Testis (tissue), 3 donors: ENCODE data around the gene TSEN54. TPM values are rescaled to one million over a fixed set of nuclear protein-coding genes. Genes with fewer than 3 reads are reported as not detected.

Experiments used
- DNase-seq: peaks from one replicate; pipeline ENCODE4 v3.0.0-alpha.2; 2019
- H3K27ac ChIP-seq, 2 donors: fragments of 200-600 bp; sonication (generic); one replicate each; pipeline ENCODE4 v1.5.1; 2019
- H3K27me3 ChIP-seq: fragments of 200-600 bp; sonication (generic); one replicate; pipeline ENCODE4 v1.5.1; 2019
- H3K36me3 ChIP-seq: fragments of 200-600 bp; sonication (generic); one replicate; pipeline ENCODE4 v1.5.1; 2017; ENCODE audit warnings: low read depth; ENCODE audit errors: missing control alignments
- H3K4me1 ChIP-seq: fragments of 200-600 bp; sonication (generic); one replicate; pipeline ENCODE4 v1.5.1; 2019
- H3K4me3 ChIP-seq, 2 donors: fragments of 200-600 bp; sonication (generic); one replicate each; pipeline ENCODE4 v1.5.1; 2017 to 2019
- H3K9me3 ChIP-seq: fragments of 200-600 bp; sonication (generic); one replicate; pipeline ENCODE4 v1.5.1; 2017
- CTCF ChIP-seq, 3 experiments: fragments of 450-650 bp in 2 of 3; fragments of 200-600 bp in 1 of 3; sonication (generic) in 1 of 3; IDR thresholded peaks; one replicate each; pipeline ENCODE4 v1.5.1; 2016 to 2019; ENCODE audit warnings: antibody characterized with exemption in 3 of 3, mild to moderate bottlenecking in 2 of 3, moderate library complexity in 1 of 3
- POLR2A ChIP-seq: fragments of 450-650 bp; IDR thresholded peaks from one replicate; pipeline ENCODE4 v1.6.1; 2017; ENCODE audit warnings: antibody characterized with exemption, mild to moderate bottlenecking, moderate library complexity
- WGBS, 2 donors: methylation state at CpG; one replicate each; pipeline ENCODE4 v1.1.5; 2018; 5-methylcytosine and 5-hydroxymethylcytosine counted together
- intact Hi-C: fragments of 100-400 bp; cut with DNase I; formaldehyde crosslinking; loops from one replicate; pipeline ENCODE4 v1.15.1; 2023; ENCODE audit warnings: low total_unique reads
- polyA plus RNA-seq: library from polyadenylated mRNA; stranded (reverse); fragments of 350-450 nt; fragmentation: Illumina TruSeq; extraction: RNeasy Lipid Tissue Mini Kit (QIAGEN cat#74804); gene quantifications from one replicate; pipeline ENCODE4 v1.2.3, GENCODE V29; 2014; ENCODE audit warnings: low read depth, low replicate concordance; ENCODE audit not compliant: insufficient read depth
- total RNA-seq, 2 donors: library from RNA; depleted of rRNA; stranded (reverse); fragments of >200 nt; gene quantifications; one replicate each; pipeline ENCODE4 v1.2.3, GENCODE V29; 2016

Gene TSEN54
- total and polyA plus RNA-seq, 3 donors from 2014 or later = 28.3 to 46.6 (median 45.7) TPM

- Histone ChIP-seq H3K4me3 (no peak overlapping the region), H3K36me3 (no peaks in the 10 kb centered on the region), H3K4me1 (peaks cover 45% of the 10 kb centered on the region), H3K27me3 (no peaks in the 10 kb centered on the region), H3K27ac (peak overlapping the region in 1 of 2 donors; percentile 39), H3K9me3 (no peaks in the 10 kb centered on the region)
- TF ChIP-seq CTCF (IDR thresholded peaks at IDR 0.05) (no peak), POLR2A (no peak)
- intact Hi-C loops = no loop called here
- WGBS, 2 donors = 85 to 93% methylated on average over 5 of the region's 5 CpGs
- DNase-seq = no peak
Observed at GRCh38 chr17:75486951-75487350, 29.4 kb upstream of the TSEN54 start.

GRCh38 chr17:75487351-75488070 lies 28.8 kb upstream of the TSEN54 start:
- DNase-seq = peak; percentile 48
- Histone ChIP-seq H3K9me3 (no peaks in the 10 kb centered on the region), H3K4me1 (peaks cover 45% of the 10 kb centered on the region), H3K27ac (peak overlapping the region in 1 of 2 donors; percentile 39), H3K4me3 (no peak overlapping the region), H3K27me3 (no peaks in the 10 kb centered on the region), H3K36me3 (no peaks in the 10 kb centered on the region)
- TF ChIP-seq CTCF (IDR thresholded peaks at IDR 0.05) (no peak), POLR2A (no peak)
- 72 to 80% methylated on average over 12 of the region's 12 CpGs for WGBS, 2 donors
- intact Hi-C loops = no loop called here

- Histone ChIP-seq H3K36me3 (no peaks in the 10 kb centered on the region), H3K27me3 (no peaks in the 10 kb centered on the region), H3K9me3 (no peaks in the 10 kb centered on the region), H3K4me1 (peaks cover 45% of the 10 kb centered on the region), H3K4me3 (no peak overlapping the region), H3K27ac (no peak overlapping the region)
- WGBS, 2 donors = 90 to 95% methylated on average over 15 to 24 of the region's 24 CpGs
- no peak for DNase-seq
- intact Hi-C loops = no loop called here
- TF ChIP-seq CTCF (IDR thresholded peaks at IDR 0.05) (no peak), POLR2A (no peak)
Observed at GRCh38 chr17:75488693-75489510, 27.4 kb upstream of the TSEN54 start.

- DNase-seq = no peak
- no peak overlapping the region for H3K4me3 ChIP-seq
- H3K36me3 ChIP-seq = no peaks in the 10 kb centered on the region
- 78 to 81% methylated on average over 12 to 14 of the region's 14 CpGs for WGBS, 2 donors
- no peaks in the 10 kb centered on the region for H3K9me3 ChIP-seq
- peaks cover 45% of the 10 kb centered on the region for H3K4me1 ChIP-seq
- no peaks in the 10 kb centered on the region for H3K27me3 ChIP-seq
- intact Hi-C loops = no loop called here
- no peak for TF ChIP-seq CTCF (IDR thresholded peaks at IDR 0.05)
- no peak for TF ChIP-seq POLR2A
- no peak overlapping the region for H3K27ac ChIP-seq
Observed at GRCh38 chr17:75489511-75489955, 26.8 kb upstream of the TSEN54 start.
